Keratinocyte (primary cell): Measurements from ENCODE around the gene NSG1.

ENCODE experiments used
- EZH2 ChIP-seq: IDR thresholded peaks from one replicate; pipeline ENCODE4 v1.6.1; 2012; ENCODE audit warnings: inconsistent platforms, mild to moderate bottlenecking, low read length, moderate library complexity
- TF ChIP-seq, protein P1 (sequence below), 3 experiments: IDR thresholded peaks in 1 of 3; conservative IDR thresholded peaks in 1 of 3; optimal IDR thresholded peaks in 1 of 3; 2 replicates in 2 of 3; 3 replicates in 1 of 3; pipeline versions ENCODE3 to v1.5.1; 2011; ENCODE audit warnings: low read length in 3 of 3, mild to moderate bottlenecking in 3 of 3, moderate library complexity in 2 of 3, control low read depth in 1 of 3, inconsistent platforms in 1 of 3; ENCODE audit not compliant: insufficient read depth in 2 of 3; ENCODE audit errors: extremely low read depth in 1 of 3

- TF ChIP-seq EZH2: no peak
- TF ChIP-seq, protein P1, sequence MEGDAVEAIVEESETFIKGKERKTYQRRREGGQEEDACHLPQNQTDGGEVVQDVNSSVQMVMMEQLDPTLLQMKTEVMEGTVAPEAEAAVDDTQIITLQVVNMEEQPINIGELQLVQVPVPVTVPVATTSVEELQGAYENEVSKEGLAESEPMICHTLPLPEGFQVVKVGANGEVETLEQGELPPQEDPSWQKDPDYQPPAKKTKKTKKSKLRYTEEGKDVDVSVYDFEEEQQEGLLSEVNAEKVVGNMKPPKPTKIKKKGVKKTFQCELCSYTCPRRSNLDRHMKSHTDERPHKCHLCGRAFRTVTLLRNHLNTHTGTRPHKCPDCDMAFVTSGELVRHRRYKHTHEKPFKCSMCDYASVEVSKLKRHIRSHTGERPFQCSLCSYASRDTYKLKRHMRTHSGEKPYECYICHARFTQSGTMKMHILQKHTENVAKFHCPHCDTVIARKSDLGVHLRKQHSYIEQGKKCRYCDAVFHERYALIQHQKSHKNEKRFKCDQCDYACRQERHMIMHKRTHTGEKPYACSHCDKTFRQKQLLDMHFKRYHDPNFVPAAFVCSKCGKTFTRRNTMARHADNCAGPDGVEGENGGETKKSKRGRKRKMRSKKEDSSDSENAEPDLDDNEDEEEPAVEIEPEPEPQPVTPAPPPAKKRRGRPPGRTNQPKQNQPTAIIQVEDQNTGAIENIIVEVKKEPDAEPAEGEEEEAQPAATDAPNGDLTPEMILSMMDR (optimal IDR thresholded peaks at IDR 0.05 in 1 of 3, IDR thresholded peaks at IDR 0.05 in 1 of 3, conservative IDR thresholded peaks at IDR 0.05 in 1 of 3; ENCODE audit: extremely low read depth in 1 of 3, insufficient read depth in 2 of 3, low read length in 3 of 3): no peak
Measured at GRCh38 chr4:4377732-4378460, 9.0 kb upstream of the NSG1 start.
